AG04450 (cell line): ENCODE results near the gene KCNIP4. TPM values are rescaled to one million over a fixed set of nuclear protein-coding genes. Genes with fewer than 3 reads are reported as not detected.

ENCODE experiments used
- CTCF ChIA-PET: fragments of 300-600, 350-600 bp; formaldehyde crosslinking; extraction: SDS; loops from one replicate; lab custom pipeline; 2022; ENCODE audit warnings: antibody characterized with exemption, inconsistent platforms; lab: Charles Lee
- POLR2A ChIA-PET: fragments of 350-600 bp; formaldehyde crosslinking; extraction: SDS; loops from one replicate; lab custom pipeline; 2021; ENCODE audit warnings: antibody characterized with exemption, inconsistent platforms; lab: Yijun Ruan, JAX
- DNase-seq: peaks from one replicate; pipeline ENCODE4 v3.0.0-alpha.2; 2011; ENCODE audit warnings: low read depth, low spot score
- H3K27ac ChIP-seq: one replicate; pipeline ENCODE4 v1.5.1; 2012; ENCODE audit warnings: low read depth, low read length, control low read depth
- H3K27me3 ChIP-seq: one replicate; pipeline ENCODE4 v1.6.0; 2012; ENCODE audit warnings: low read length; ENCODE audit not compliant: control insufficient read depth, insufficient read depth
- H3K4me3 ChIP-seq: 2 replicates; pipeline ENCODE4 v1.5.1; 2011; ENCODE audit warnings: mild to moderate bottlenecking, low read depth, low read length, control low read depth
- H3K9me3 ChIP-seq: 2 replicates; pipeline ENCODE4 v1.5.1; 2012; ENCODE audit warnings: low read length; ENCODE audit not compliant: control insufficient read depth, insufficient read depth
- polyA plus RNA-seq: library from polyadenylated mRNA; depleted of rRNA; stranded (reverse); fragments of >200 nt; gene quantifications from 2 replicates; pipeline ENCODE4 v1.2.3, GENCODE V29; 2011
- TF ChIP-seq, protein P1 (sequence below): IDR thresholded peaks from 2 replicates; pipeline ENCODE4 v1.5.1; 2011; ENCODE audit warnings: low read depth, low read length, control low read depth, inconsistent platforms

Gene KCNIP4
- polyA plus RNA-seq, 1 experiment: not detected

DNA sequence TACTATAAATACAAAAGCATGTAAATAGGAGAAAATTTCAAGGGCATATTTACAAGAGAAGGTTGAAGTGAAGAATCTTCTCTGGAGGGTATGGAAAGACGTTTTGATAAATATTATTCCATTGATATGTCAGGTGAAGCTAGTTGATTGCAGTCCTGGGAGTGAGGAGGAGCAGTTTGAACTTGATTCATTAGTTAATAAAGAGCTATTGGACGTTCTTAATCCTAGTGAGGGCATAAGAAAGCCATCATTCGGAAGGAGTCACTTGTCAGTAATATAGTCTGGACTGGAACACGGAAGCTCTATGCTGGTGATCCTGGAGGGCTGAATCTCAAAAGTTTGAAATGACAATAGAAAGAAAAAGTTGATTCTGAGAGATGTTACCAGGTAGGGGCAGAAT is 793.2 kb downstream of the KCNIP4 start:
- POLR2A ChIA-PET: no interaction called here
- Histone ChIP-seq H3K4me3 (no peak overlapping the region), H3K9me3 (peaks cover 4% of the 10 kb centered on the region; the same call in 1 of the 2 replicates), H3K27me3 (no peaks in the 10 kb centered on the region), H3K27ac (no peak overlapping the region)
- CTCF ChIA-PET: no interaction called here
- no peak for DNase-seq
- TF ChIP-seq, protein P1, sequence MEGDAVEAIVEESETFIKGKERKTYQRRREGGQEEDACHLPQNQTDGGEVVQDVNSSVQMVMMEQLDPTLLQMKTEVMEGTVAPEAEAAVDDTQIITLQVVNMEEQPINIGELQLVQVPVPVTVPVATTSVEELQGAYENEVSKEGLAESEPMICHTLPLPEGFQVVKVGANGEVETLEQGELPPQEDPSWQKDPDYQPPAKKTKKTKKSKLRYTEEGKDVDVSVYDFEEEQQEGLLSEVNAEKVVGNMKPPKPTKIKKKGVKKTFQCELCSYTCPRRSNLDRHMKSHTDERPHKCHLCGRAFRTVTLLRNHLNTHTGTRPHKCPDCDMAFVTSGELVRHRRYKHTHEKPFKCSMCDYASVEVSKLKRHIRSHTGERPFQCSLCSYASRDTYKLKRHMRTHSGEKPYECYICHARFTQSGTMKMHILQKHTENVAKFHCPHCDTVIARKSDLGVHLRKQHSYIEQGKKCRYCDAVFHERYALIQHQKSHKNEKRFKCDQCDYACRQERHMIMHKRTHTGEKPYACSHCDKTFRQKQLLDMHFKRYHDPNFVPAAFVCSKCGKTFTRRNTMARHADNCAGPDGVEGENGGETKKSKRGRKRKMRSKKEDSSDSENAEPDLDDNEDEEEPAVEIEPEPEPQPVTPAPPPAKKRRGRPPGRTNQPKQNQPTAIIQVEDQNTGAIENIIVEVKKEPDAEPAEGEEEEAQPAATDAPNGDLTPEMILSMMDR: no peak

DNA sequence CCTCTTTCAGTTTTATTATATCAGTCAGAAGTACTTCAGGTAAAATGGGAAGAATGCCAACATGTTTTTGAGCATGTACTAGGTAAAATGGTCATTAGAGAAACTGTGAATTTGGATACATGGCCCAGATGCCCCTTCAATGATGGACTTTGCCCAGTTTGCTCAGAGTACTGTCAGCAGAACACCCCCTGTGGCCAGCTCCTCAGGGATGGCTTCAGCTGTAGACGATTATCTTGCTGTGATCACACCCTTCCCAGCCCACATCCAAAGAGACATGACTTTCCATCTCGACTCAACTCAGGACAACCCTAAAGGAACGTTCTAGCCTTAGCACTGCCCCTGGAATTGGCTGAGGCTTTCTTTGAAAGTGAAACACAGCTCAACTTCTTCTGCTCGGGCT is 809.2 kb downstream of the KCNIP4 start:
- TF ChIP-seq, protein P1: no peak
- no peak overlapping the region for H3K4me3 ChIP-seq
- H3K27me3 ChIP-seq: no peaks in the 10 kb centered on the region
- DNase-seq: no peak
- H3K27ac ChIP-seq: no peak overlapping the region
- ChIA-PET CTCF (no interaction called here), POLR2A (no interaction called here)
- H3K9me3 ChIP-seq: peaks cover 9% of the 10 kb centered on the region; the same call in 1 of the 2 replicates

DNA sequence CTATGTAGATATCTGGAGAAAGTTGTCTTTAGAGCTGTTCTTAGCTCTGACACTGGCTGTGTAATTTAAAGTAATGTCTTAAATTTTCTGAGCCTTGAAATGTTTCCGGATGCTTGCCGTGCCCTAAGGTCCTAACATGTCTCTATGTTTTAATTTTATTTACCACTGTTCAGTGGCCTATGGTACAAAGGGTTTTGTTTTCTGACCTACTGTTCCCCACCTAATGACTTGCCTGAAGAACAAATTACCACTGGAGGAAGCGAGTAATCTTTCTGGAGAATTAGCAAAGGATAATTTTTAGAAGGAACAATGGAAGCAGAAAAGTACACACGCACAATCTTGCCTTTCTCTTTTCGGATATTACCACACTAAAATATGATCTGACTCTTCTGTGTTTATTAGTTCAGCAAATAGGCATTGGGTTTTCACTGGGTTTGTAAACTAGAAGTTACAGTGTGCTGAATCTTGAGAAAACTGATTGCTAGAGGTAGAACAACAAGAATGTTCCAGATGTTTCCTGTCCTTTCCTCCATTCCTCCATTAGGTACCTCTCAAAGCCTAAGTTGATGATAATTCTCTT is 812.4 kb downstream of the KCNIP4 start:
- Histone ChIP-seq H3K4me3 (no peak overlapping the region), H3K27ac (no peak overlapping the region), H3K9me3 (peaks cover 7% of the 10 kb centered on the region), H3K27me3 (no peaks in the 10 kb centered on the region)
- ChIA-PET POLR2A (no interaction called here), CTCF (no interaction called here)
- DNase-seq: no peak
- TF ChIP-seq, protein P1: no peak

DNA sequence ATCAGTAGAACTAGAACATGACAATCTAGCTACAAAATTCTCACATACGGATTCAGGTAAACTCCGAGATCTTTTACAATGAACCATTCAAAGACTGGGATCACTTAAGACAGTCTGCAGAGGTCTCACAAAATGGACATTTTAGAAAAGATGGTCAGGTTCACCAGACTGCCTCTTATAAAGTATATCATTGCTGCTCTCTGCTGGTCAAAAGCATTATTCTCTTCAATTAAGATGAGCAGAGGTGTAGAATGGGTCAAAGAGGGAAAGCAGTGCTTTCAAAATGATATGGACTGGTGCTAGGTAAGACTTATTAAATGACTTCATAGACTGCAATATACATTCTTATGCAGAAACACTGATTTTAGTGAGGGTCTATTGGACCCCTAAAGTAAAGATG is 813.6 kb downstream of the KCNIP4 start:
- H3K27me3 ChIP-seq: no peaks in the 10 kb centered on the region
- no peak for DNase-seq
- H3K4me3 ChIP-seq: no peak overlapping the region
- POLR2A ChIA-PET: no interaction called here
- CTCF ChIA-PET: interaction anchor here (1.1 kb wide), 1 partner anchor 361 kb away, joined by 5 read pairs; no protein-coding TSS in a partner anchor
- TF ChIP-seq, protein P1: no peak
- no peak overlapping the region for H3K27ac ChIP-seq
- H3K9me3 ChIP-seq: peaks cover 7% of the 10 kb centered on the region

DNA sequence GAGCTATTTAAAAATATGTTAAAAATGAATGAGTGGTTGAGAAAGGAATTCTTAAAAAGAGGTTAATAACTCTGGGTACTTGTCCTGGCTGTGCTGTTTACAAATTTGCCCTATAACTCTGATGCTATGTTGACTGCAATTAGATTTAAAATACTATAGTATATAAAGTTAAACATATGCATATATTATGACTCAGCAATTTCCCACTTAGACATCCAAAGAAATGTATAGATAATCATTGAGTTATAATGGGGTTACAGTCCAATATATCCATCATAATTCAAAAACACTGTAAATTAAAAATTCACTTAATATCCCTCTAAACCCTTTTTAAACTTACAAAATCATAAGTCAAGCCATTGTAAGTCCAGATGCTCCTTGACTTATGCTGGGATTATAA is 818.0 kb downstream of the KCNIP4 start:
- POLR2A ChIA-PET: no interaction called here
- DNase-seq: no peak
- TF ChIP-seq, protein P1: no peak
- Histone ChIP-seq H3K9me3 (peaks cover 7% of the 10 kb centered on the region), H3K27me3 (no peaks in the 10 kb centered on the region), H3K27ac (no peak overlapping the region), H3K4me3 (no peak overlapping the region)
- CTCF ChIA-PET: no interaction called here
